ENCODE data around the gene GPS2. TPM values are rescaled to one million over a fixed set of nuclear protein-coding genes. Genes with fewer than 3 reads are reported as not detected.

GPS2 gene
- total and polyA plus RNA-seq, 5 donors from 2014 or later, result 79.3 to 129 (median 103) TPM

- Histone ChIP-seq H3K27me3 (ENCODE audit: control insufficient read depth, insufficient read depth, low read length) (no peaks in the 10 kb centered on the region), H3K9me3 (ENCODE audit: control insufficient read depth in 2 of 2, low read length in 2 of 2) (no peaks in the 10 kb centered on the region), H3K36me3 (ENCODE audit: control insufficient read depth, insufficient read depth, low read length) (peaks cover 8% of the 10 kb centered on the region), H3K4me1 (ENCODE audit: control insufficient read depth, insufficient read depth, low read length, poor library complexity, severe bottlenecking) (peaks cover 40% of the 10 kb centered on the region), H3K4me3 (ENCODE audit: low read depth, low read length) (peak overlapping the region; percentile 77), H3K27ac (ENCODE audit: insufficient read depth, low read length, poor library complexity, severe bottlenecking) (peak overlapping the region; percentile 85)
- peak; percentile 69 to 72 for ATAC-seq (ENCODE audit: low read depth in 2 of 2)
- Mint-ChIP-seq H3K36me3 (peaks cover 3% of the 10 kb centered on the region), H3K4me1 (peaks cover 19 to 62% (median 26%) of the 10 kb centered on the region in 4 donors), H3K9me3 (no peaks in the 10 kb centered on the region), H3K4me3 (peak overlapping the region; percentile 94 to 97 (median 96)), H3K27me3 (peaks cover 8% of the 10 kb centered on the region), H3K27ac (peak overlapping the region; percentile 98 to 99 (median 98))
- DNase-seq, result peak; percentile 94 to 99 (median 97)
These were observed 14.3 kb upstream of the GPS2 start for GRCh38 chr17:7329374-7329996.

- H3K4me3 ChIP-seq (ENCODE audit: low read depth, low read length), result peak within 1 kb of the TSS; percentile 77
- peaks cover 18 to 60% (median 26%) of the 10 kb centered on the region in 4 donors for H3K4me1 Mint-ChIP-seq
These were observed 13.7 kb upstream of the GPS2 start, which contains the start of gene NEURL4 for GRCh38 chr17:7328840-7329373. TSS of gene NEURL4 (minus strand) at chr17:7329335. CDS start at chr17:7329312, 23 bp downstream.

DNA sequence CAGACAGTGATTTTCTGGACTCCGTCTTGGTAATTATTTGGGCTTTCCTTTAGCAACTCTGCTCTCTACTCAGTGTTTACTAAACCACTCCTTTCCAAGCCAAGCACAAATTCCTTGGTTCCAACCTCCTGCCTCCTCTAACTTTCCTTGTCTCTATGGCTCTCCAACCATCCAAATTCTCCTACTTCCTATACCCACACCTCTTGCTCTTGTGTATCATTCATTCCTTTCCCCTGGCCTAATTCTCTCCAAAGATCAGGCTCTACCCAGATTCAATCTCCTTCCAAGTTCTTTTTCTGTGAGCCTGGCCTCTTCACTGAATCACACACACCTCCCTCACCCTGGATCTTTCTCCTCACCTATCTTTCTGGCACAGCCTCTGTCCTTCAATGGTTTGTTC, 12.8 kb upstream of the GPS2 start:
- Histone ChIP-seq H3K4me1 (ENCODE audit: control insufficient read depth, insufficient read depth, low read length, poor library complexity, severe bottlenecking) (peaks cover 37% of the 10 kb centered on the region), H3K27me3 (ENCODE audit: control insufficient read depth, insufficient read depth, low read length) (no peaks in the 10 kb centered on the region), H3K27ac (ENCODE audit: insufficient read depth, low read length, poor library complexity, severe bottlenecking) (peak overlapping the region; percentile 31), H3K9me3 (ENCODE audit: control insufficient read depth in 2 of 2, low read length in 2 of 2) (no peaks in the 10 kb centered on the region), H3K36me3 (ENCODE audit: control insufficient read depth, insufficient read depth, low read length) (peaks cover 13% of the 10 kb centered on the region), H3K4me3 (ENCODE audit: low read depth, low read length) (no peak overlapping the region)
- DNase-seq (no peak), ATAC-seq (ENCODE audit: low read depth in 2 of 2) (no peak)
- Mint-ChIP-seq H3K36me3 (peaks cover 3% of the 10 kb centered on the region), H3K9me3 (no peaks in the 10 kb centered on the region), H3K4me3 (peak overlapping the region; percentile 84 to 94 (median 86)), H3K27ac (peak overlapping the region; percentile 33 to 98 (median 76)), H3K4me1 (peaks cover 18 to 52% (median 22%) of the 10 kb centered on the region in 4 donors), H3K27me3 (peaks cover 8% of the 10 kb centered on the region)

More at GRCh38 chr17:7328840-7329373, 13.7 kb upstream of the GPS2 start, which contains the start of gene NEURL4:
- no peaks in the 10 kb centered on the region for H3K9me3 ChIP-seq (ENCODE audit: control insufficient read depth in 2 of 2, low read length in 2 of 2)
- Mint-ChIP-seq H3K9me3 (no peaks in the 10 kb centered on the region), H3K27me3 (peaks cover 8% of the 10 kb centered on the region), H3K36me3 (peaks cover 3% of the 10 kb centered on the region), H3K27ac (peak within 1 kb of the TSS; percentile 98 to 99 (median 98)), H3K4me3 (peak within 1 kb of the TSS; percentile 94 to 97 (median 96))
- ATAC-seq (ENCODE audit: low read depth in 2 of 2) (peak; percentile 2), DNase-seq (peak in 1 of 3 donors; percentile 37)
- H3K36me3 ChIP-seq (ENCODE audit: control insufficient read depth, insufficient read depth, low read length), result peaks cover 8% of the 10 kb centered on the region
- no peaks in the 10 kb centered on the region for H3K27me3 ChIP-seq (ENCODE audit: control insufficient read depth, insufficient read depth, low read length)
- peak within 1 kb of the TSS; percentile 85 for H3K27ac ChIP-seq (ENCODE audit: insufficient read depth, low read length, poor library complexity, severe bottlenecking)
- peaks cover 43% of the 10 kb centered on the region for H3K4me1 ChIP-seq (ENCODE audit: control insufficient read depth, insufficient read depth, low read length, poor library complexity, severe bottlenecking)

GRCh38 chr17:7327501-7327900, 12.3 kb upstream of the GPS2 start:
- H3K27me3 ChIP-seq (ENCODE audit: control insufficient read depth, insufficient read depth, low read length), result no peaks in the 10 kb centered on the region
- DNase-seq, result no peak
- H3K9me3 ChIP-seq (ENCODE audit: control insufficient read depth in 2 of 2, low read length in 2 of 2), result no peaks in the 10 kb centered on the region
- Mint-ChIP-seq H3K36me3 (peaks cover 3% of the 10 kb centered on the region), H3K4me1 (peaks cover 14 to 47% (median 18%) of the 10 kb centered on the region in 4 donors), H3K27me3 (peaks cover 8% of the 10 kb centered on the region), H3K9me3 (no peaks in the 10 kb centered on the region), H3K27ac (peak overlapping the region in 2 of 3 donors; percentile 46 to 98), H3K4me3 (peak overlapping the region; percentile 5 to 94 (median 68))
- H3K4me3 ChIP-seq (ENCODE audit: low read depth, low read length), result no peak overlapping the region
- H3K4me1 ChIP-seq (ENCODE audit: control insufficient read depth, insufficient read depth, low read length, poor library complexity, severe bottlenecking), result peaks cover 36% of the 10 kb centered on the region
- H3K36me3 ChIP-seq (ENCODE audit: control insufficient read depth, insufficient read depth, low read length), result peaks cover 18% of the 10 kb centered on the region
- ATAC-seq (ENCODE audit: low read depth in 2 of 2), result no peak
- no peak overlapping the region for H3K27ac ChIP-seq (ENCODE audit: insufficient read depth, low read length, poor library complexity, severe bottlenecking)

- Histone ChIP-seq H3K27ac (ENCODE audit: insufficient read depth, low read length, poor library complexity, severe bottlenecking) (no peak overlapping the region), H3K36me3 (ENCODE audit: control insufficient read depth, insufficient read depth, low read length) (peaks cover 23% of the 10 kb centered on the region), H3K4me3 (ENCODE audit: low read depth, low read length) (no peak overlapping the region), H3K4me1 (ENCODE audit: control insufficient read depth, insufficient read depth, low read length, poor library complexity, severe bottlenecking) (peaks cover 31% of the 10 kb centered on the region), H3K9me3 (ENCODE audit: control insufficient read depth in 2 of 2, low read length in 2 of 2) (no peaks in the 10 kb centered on the region), H3K27me3 (ENCODE audit: control insufficient read depth, insufficient read depth, low read length) (no peaks in the 10 kb centered on the region)
- DNase-seq, result no peak
- Mint-ChIP-seq H3K4me1 (peaks cover 11 to 42% (median 14%) of the 10 kb centered on the region in 4 donors), H3K36me3 (peaks cover 3% of the 10 kb centered on the region), H3K4me3 (peak overlapping the region in 3 of 4 donors; percentile 50 to 94 (median 51)), H3K27ac (peak overlapping the region in 1 of 3 donors; percentile 51), H3K9me3 (no peaks in the 10 kb centered on the region), H3K27me3 (peaks cover 8% of the 10 kb centered on the region)
- ATAC-seq (ENCODE audit: low read depth in 2 of 2), result no peak
These were observed 11.9 kb upstream of the GPS2 start for GRCh38 chr17:7327056-7327455.

GRCh38 chr17:7326186-7326585, 11.0 kb upstream of the GPS2 start:
- Mint-ChIP-seq H3K27me3 (peaks cover 8% of the 10 kb centered on the region), H3K4me3 (peak overlapping the region in 2 of 4 donors; percentile 46 to 66), H3K27ac (no peak overlapping the region), H3K9me3 (no peaks in the 10 kb centered on the region), H3K4me1 (peaks cover 11 to 39% (median 14%) of the 10 kb centered on the region in 4 donors), H3K36me3 (peaks cover 9% of the 10 kb centered on the region)
- no peak for ATAC-seq (ENCODE audit: low read depth in 2 of 2)
- Histone ChIP-seq H3K4me3 (ENCODE audit: low read depth, low read length) (no peak overlapping the region), H3K4me1 (ENCODE audit: control insufficient read depth, insufficient read depth, low read length, poor library complexity, severe bottlenecking) (peaks cover 28% of the 10 kb centered on the region), H3K9me3 (ENCODE audit: control insufficient read depth in 2 of 2, low read length in 2 of 2) (no peaks in the 10 kb centered on the region), H3K27ac (ENCODE audit: insufficient read depth, low read length, poor library complexity, severe bottlenecking) (no peak overlapping the region), H3K36me3 (ENCODE audit: control insufficient read depth, insufficient read depth, low read length) (peaks cover 31% of the 10 kb centered on the region), H3K27me3 (ENCODE audit: control insufficient read depth, insufficient read depth, low read length) (no peaks in the 10 kb centered on the region)
- no peak for DNase-seq

GRCh38 chr17:7325031-7325528, 9.9 kb upstream of the GPS2 start:
- peaks cover 11 to 30% (median 14%) of the 10 kb centered on the region in 4 donors for H3K4me1 Mint-ChIP-seq
- Histone ChIP-seq H3K36me3 (ENCODE audit: control insufficient read depth, insufficient read depth, low read length) (peaks cover 41% of the 10 kb centered on the region), H3K27ac (ENCODE audit: insufficient read depth, low read length, poor library complexity, severe bottlenecking) (no peak overlapping the region), H3K4me1 (ENCODE audit: control insufficient read depth, insufficient read depth, low read length, poor library complexity, severe bottlenecking) (peaks cover 17% of the 10 kb centered on the region), H3K27me3 (ENCODE audit: control insufficient read depth, insufficient read depth, low read length) (no peaks in the 10 kb centered on the region), H3K4me3 (ENCODE audit: low read depth, low read length) (no peak overlapping the region), H3K9me3 (ENCODE audit: control insufficient read depth in 2 of 2, low read length in 2 of 2) (no peaks in the 10 kb centered on the region)
- ATAC-seq (ENCODE audit: low read depth in 2 of 2), result no peak
- H3K9me3 Mint-ChIP-seq, result no peaks in the 10 kb centered on the region
- peaks cover 9% of the 10 kb centered on the region for H3K36me3 Mint-ChIP-seq
- peaks cover 8% of the 10 kb centered on the region for H3K27me3 Mint-ChIP-seq
- H3K4me3 Mint-ChIP-seq, result peak overlapping the region in 2 of 4 donors; percentile 4 to 52
- no peak for DNase-seq
- H3K27ac Mint-ChIP-seq, result peak overlapping the region in 1 of 3 donors; percentile 26
